HepG2 (cell line): ENCODE data around the gene CXCL6. TPM values are rescaled to one million over a fixed set of nuclear protein-coding genes. Genes with fewer than 3 reads are reported as not detected.

Experiments used
- ATAC-seq: fragments of 200-7000 bp; cut with Tn5 transposase; 3 replicates; pipeline ENCODE4 v1.9.1; 2020; ENCODE audit warnings: mild to moderate bottlenecking, moderate library complexity
- BruUV-seq: library from RNA; stranded (reverse); fragments of 400-500 nt; replicated peaks from 2 replicates; lab custom pipeline; 2021; lab: Mats Ljungman, UMichigan
- CTCF ChIA-PET: fragments of 300-600 bp; formaldehyde crosslinking; extraction: SDS; loops from one replicate; lab custom pipeline; 2021; ENCODE audit warnings: low total read pairs, inconsistent platforms, low intra/inter-chr PET ratio; lab: Yijun Ruan, JAX
- POLR2A ChIA-PET: fragments of 350-600 bp; sonication (Branson Sonifier 250); formaldehyde crosslinking; loops from one replicate; lab custom pipeline; 2020; ENCODE audit warnings: antibody characterized with exemption, inconsistent platforms; lab: Yijun Ruan, JAX
- DNase-seq: peaks from one replicate; pipeline ENCODE4 v3.0.0-alpha.2; 2015; ENCODE audit warnings: low spot score
- FAIRE-seq: peaks from 3 replicates; lab custom pipeline; 2011; peaks lifted over from hg19 to GRCh38; lab: Jason Lieb, UNC
- H2AFZ ChIP-seq: one replicate; pipeline ENCODE4 v1.6.1; 2011; ENCODE audit warnings: low read length, inconsistent platforms
- H3K27ac ChIP-seq: fragments of 300-600 bp; 3 replicates; pipeline ENCODE4 v1.8.0; 2011; ENCODE audit warnings: mixed run types, mild to moderate bottlenecking, mixed read lengths, low read length, inconsistent platforms; ENCODE audit not compliant: insufficient read depth; ENCODE audit errors: extremely low read length
- H3K27me3 ChIP-seq, 2 experiments: fragments of 200-600 bp in 1 of 2; 2 replicates in 1 of 2; 3 replicates in 1 of 2; pipeline versions ENCODE4 v1.6.0 to v1.8.0; 2011; ENCODE audit warnings: low read length in 2 of 2, mild to moderate bottlenecking in 2 of 2, moderate library complexity in 2 of 2, inconsistent platforms in 1 of 2; ENCODE audit not compliant: insufficient read depth in 2 of 2, control insufficient read depth in 1 of 2
- H3K36me3 ChIP-seq, 2 experiments: fragments of 200-600 bp in 1 of 2; replicated peaks in 1 of 2; 2 replicates in 1 of 2; 3 replicates in 1 of 2; pipeline versions ENCODE4 v1.5.1 to v1.8.0; 2011; ENCODE audit warnings: low read length in 2 of 2, inconsistent platforms in 1 of 2; ENCODE audit not compliant: insufficient read depth in 2 of 2, control insufficient read depth in 1 of 2
- H3K4me1 ChIP-seq: 2 replicates; pipeline ENCODE4 v1.5.1; 2012; ENCODE audit warnings: low read length, inconsistent platforms; ENCODE audit not compliant: insufficient read depth
- H3K4me2 ChIP-seq: 2 replicates; pipeline ENCODE4 v1.6.0; 2011; ENCODE audit warnings: low read depth, low read length, inconsistent platforms
- H3K4me3 ChIP-seq, 3 experiments: fragments of 200-600 bp in 1 of 3; sonication (generic), shearing (Covaris generic) in 1 of 3; replicated peaks in 1 of 3; 2 replicates each; pipeline ENCODE4 v1.5.1; 2011 to 2016; ENCODE audit warnings: low read length in 3 of 3, inconsistent platforms in 2 of 3, low read depth in 2 of 3, mild to moderate bottlenecking in 2 of 3, control low read depth in 1 of 3, mixed read lengths in 1 of 3; ENCODE audit not compliant: insufficient read depth in 1 of 3
- H3K79me2 ChIP-seq: one replicate; pipeline ENCODE4 v1.6.1; 2011; ENCODE audit warnings: low read length, inconsistent platforms; ENCODE audit not compliant: insufficient read depth
- H3K9ac ChIP-seq: 2 replicates; pipeline ENCODE4 v1.6.0; 2011; ENCODE audit warnings: mild to moderate bottlenecking, low read depth, low read length, inconsistent platforms; ENCODE audit not compliant: insufficient read depth
- H3K9me3 ChIP-seq: 2 replicates; pipeline ENCODE4 v1.5.1; 2012; ENCODE audit warnings: mild to moderate bottlenecking, low read length
- H4K20me1 ChIP-seq: 2 replicates; pipeline ENCODE4 v1.6.0; 2011; ENCODE audit warnings: inconsistent platforms, mild to moderate bottlenecking, low read length, moderate library complexity; ENCODE audit not compliant: insufficient read depth
- ARHGAP35 ChIP-seq: sonication (generic); formaldehyde crosslinking; IDR thresholded peaks from 2 replicates; pipeline ENCODE4 v1.9.0; 2022; ENCODE audit warnings: mild to moderate bottlenecking, inconsistent platforms, moderate library complexity, missing genetic modification reagents, borderline replicate concordance
- CHD4 ChIP-seq: fragments of 200-600 bp; sonication (generic); IDR thresholded peaks from 2 replicates; pipeline ENCODE4 v1.7.0; 2017; ENCODE audit warnings: mild to moderate bottlenecking, low read length, borderline replicate concordance
- CTCF ChIP-seq: sonication (generic); formaldehyde crosslinking; IDR thresholded peaks from 2 replicates; pipeline ENCODE4 v1.5.0; 2020; ENCODE audit warnings: mild to moderate bottlenecking, missing genetic modification reagents, moderate library complexity
- GLI4 ChIP-seq: sonication (generic); formaldehyde crosslinking; IDR thresholded peaks from 2 replicates; pipeline ENCODE4 v1.5.1; 2020; ENCODE audit warnings: missing genetic modification reagents, mild to moderate bottlenecking, moderate library complexity, borderline replicate concordance
- POLR2G ChIP-seq: fragments of 200-400 bp; formaldehyde crosslinking; IDR thresholded peaks from 2 replicates; pipeline ENCODE4 v1.6.1; 2018; ENCODE audit warnings: mild to moderate bottlenecking, low read depth, low read length, moderate library complexity
- REXO4 ChIP-seq: sonication (generic); formaldehyde crosslinking; IDR thresholded peaks from 2 replicates; pipeline ENCODE4 v1.8.0; 2022; ENCODE audit warnings: missing genetic modification reagents, mild to moderate bottlenecking, borderline replicate concordance
- STAG1 ChIP-seq: sonication (generic); formaldehyde crosslinking; IDR thresholded peaks from 2 replicates; pipeline ENCODE4 v1.4.0; 2020; ENCODE audit warnings: missing genetic modification reagents
- ZKSCAN1 ChIP-seq: fragments of 150-350 bp; IDR thresholded peaks from 2 replicates; pipeline ENCODE4 v1.6.1; 2014; ENCODE audit warnings: low read length
- ZNF75D ChIP-seq: sonication (generic); formaldehyde crosslinking; IDR thresholded peaks from 2 replicates; pipeline ENCODE4 v1.8.1; 2023; ENCODE audit warnings: missing genetic modification reagents, mild to moderate bottlenecking, borderline replicate concordance
- WGBS: methylation state at CpG from one replicate; pipeline ENCODE4 v1.1.6; 2017; ENCODE audit warnings: low lambda C conversion rate; 5-methylcytosine and 5-hydroxymethylcytosine counted together
- in situ Hi-C: cut with HindIII; loops from 2 replicates; pipeline ENCODE4 v1.10.0; 2017; ENCODE audit warnings: low pct_unique_long_range_greater_than_20kb; ENCODE audit not compliant: extremely low pct_ligation_motif_present
- intact Hi-C: fragments of 100-400 bp; cut with micrococcal nuclease; formaldehyde crosslinking; loops from one replicate; pipeline ENCODE4 v1.10.0; 2022; ENCODE audit not compliant: unreplicated experiment
- polyA plus RNA-seq, 8 experiments: library from polyadenylated mRNA; depleted of rRNA in 3 of 8; stranded (reverse) in 7 of 8; unstranded in 1 of 8; fragments of >200 nt; fragmentation: Illumina TruSeq in 4 of 8; extraction: Trizol in 4 of 8; gene quantifications; 2 replicates each; pipeline versions ENCODE4 v1.2.1 to v1.2.3, GENCODE V29; 2011 to 2016; ENCODE audit warnings: low read depth in 4 of 8, missing spikeins in 1 of 8, mixed read lengths in 1 of 8; ENCODE audit not compliant: insufficient read depth in 1 of 8
- total RNA-seq, 5 experiments: library from RNA; depleted of rRNA; stranded (reverse); fragments of >200 nt; fragmentation: Illumina TruSeq; extraction: Trizol; gene quantifications; 2 replicates each; pipeline ENCODE4 v1.2.3, GENCODE V29; 2016; ENCODE audit warnings: low read depth in 1 of 5
- TF ChIP-seq, protein P1 (sequence below): sonication (generic); formaldehyde crosslinking; IDR thresholded peaks from 2 replicates; pipeline ENCODE4 v1.8.1; 2023; ENCODE audit warnings: mild to moderate bottlenecking, moderate library complexity, missing genetic modification reagents

CXCL6 gene
- total and polyA plus RNA-seq, 2 of the 13 experiments (the other 11 are each of a cell fraction or from before 2014, with no cell fraction given) = not detected

DNA sequence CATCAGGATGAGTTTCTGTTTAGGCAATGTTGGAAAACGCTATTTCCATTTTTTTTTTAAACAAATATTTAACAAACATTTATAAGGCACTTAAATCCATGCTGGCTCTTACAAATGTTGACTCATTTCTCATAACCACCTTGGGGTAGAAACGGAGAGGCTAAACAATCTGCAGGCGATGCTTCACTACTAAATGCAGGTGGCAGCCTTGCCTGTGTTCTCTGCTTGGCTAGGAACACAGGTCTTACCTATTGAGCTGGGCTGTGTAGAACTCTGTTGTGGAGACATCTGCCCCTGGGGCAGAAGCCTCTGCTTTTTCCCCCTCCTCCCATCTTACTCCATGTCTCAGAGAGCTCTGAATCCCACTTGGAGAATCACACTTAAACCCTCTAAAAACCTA is 31.3 kb downstream of the CXCL6 start:
- Histone ChIP-seq H3K27ac (no peak overlapping the region), H3K36me3 (no peaks in the 10 kb centered on the region), H3K27me3 (peaks cover 0 to 19% of the 10 kb centered on the region in 2 experiments; a peak in 3 of 5 replicates), H3K79me2 (no peaks in the 10 kb centered on the region), H3K4me2 (no peak overlapping the region), H4K20me1 (no peaks in the 10 kb centered on the region), H2AFZ (no peak overlapping the region), H3K4me1 (peaks cover 8% of the 10 kb centered on the region; the same call in 1 of the 2 replicates), H3K9ac (no peak overlapping the region), H3K9me3 (no peaks in the 10 kb centered on the region), H3K4me3 (no peak overlapping the region)
- in situ Hi-C loops (no loop called here), intact Hi-C loops (no loop called here)
- BruUV-seq = no TSS peak
- TF ChIP-seq STAG1 (CRISPR knock-in tag) = peak; percentile 14; the same call in 1 of the 2 replicates
- TF ChIP-seq POLR2G = no peak
- TF ChIP-seq CTCF (CRISPR knock-in tag) = 0 out of 2 replicates have a peak, but pooled peaks have one; percentile 9
- no peak for FAIRE-seq
- ChIA-PET CTCF (no interaction called here), POLR2A (no interaction called here)
- no peak for ATAC-seq
- 11% methylated on average over 3 of the region's 3 CpGs for WGBS
- DNase-seq = no peak

DNA sequence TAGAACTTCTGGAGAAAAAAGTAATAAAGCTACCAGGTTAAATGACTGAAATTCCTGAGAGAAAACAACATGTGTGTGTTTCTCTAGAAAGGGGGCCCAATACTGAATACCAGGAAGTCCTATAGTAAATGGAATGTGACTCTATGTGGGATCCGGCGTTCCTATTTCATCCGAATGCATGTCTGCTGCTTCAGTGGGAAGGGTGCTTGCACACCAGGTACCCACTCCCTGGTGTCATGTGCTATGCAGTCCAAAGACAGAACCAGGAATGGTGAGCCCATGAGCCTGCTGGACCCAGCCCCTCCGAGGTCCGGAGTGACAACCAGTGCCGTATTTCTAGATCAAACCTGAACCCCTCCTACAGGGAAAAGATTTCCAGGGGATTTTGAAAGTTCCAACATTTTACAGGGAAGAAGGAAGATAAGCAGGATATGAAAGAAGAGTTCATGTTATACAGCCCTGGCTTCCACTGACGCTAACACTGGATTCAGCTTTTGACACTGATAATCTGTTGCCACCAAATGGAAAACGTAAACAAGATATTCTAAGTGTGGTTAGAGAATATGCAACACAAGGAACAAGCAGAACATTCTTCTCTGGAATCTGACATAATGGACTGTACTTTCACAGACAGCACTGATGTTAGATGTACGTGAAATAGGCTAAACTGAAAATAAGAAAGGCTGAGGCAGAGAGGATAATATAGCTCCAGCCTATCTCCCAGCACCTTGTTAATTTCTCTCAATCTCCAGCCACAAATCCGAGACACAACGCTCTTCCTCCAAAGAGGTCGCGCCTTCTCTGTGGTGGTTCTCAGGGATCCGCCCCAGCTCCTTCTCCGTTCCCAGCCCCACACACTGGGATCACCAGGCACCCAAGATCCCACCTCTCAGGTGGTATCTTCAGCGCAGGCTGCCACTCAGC is 32.0 kb downstream of the CXCL6 start:
- DNase-seq (no peak), ATAC-seq (peak; percentile 37), FAIRE-seq (no peak)
- Histone ChIP-seq H3K4me3 (peak overlapping the region in 1 of 3 experiments; percentile 40; a peak in 1 of 6 replicates), H3K9ac (no peak overlapping the region), H3K4me2 (peak overlapping the region; percentile 33), H3K27ac (no peak overlapping the region), H3K27me3 (peaks cover 0 to 19% of the 10 kb centered on the region in 2 experiments; a peak in 3 of 5 replicates), H4K20me1 (no peaks in the 10 kb centered on the region), H3K4me1 (peaks cover 8% of the 10 kb centered on the region; the same call in 1 of the 2 replicates), H2AFZ (no peak overlapping the region), H3K9me3 (no peaks in the 10 kb centered on the region), H3K36me3 (no peaks in the 10 kb centered on the region), H3K79me2 (no peaks in the 10 kb centered on the region)
- CTCF ChIA-PET = no interaction called here
- BruUV-seq = no TSS peak
- intact Hi-C loops (no loop called here), in situ Hi-C loops (no loop called here)
- TF ChIP-seq REXO4 (CRISPR knock-in tag) (no peak), ZKSCAN1 (no peak), ARHGAP35 (CRISPR knock-in tag) (no peak), CHD4 (no peak), ZNF75D (CRISPR knock-in tag) (no peak), GLI4 (CRISPR knock-in tag) (no peak)
- TF ChIP-seq, protein P1, sequence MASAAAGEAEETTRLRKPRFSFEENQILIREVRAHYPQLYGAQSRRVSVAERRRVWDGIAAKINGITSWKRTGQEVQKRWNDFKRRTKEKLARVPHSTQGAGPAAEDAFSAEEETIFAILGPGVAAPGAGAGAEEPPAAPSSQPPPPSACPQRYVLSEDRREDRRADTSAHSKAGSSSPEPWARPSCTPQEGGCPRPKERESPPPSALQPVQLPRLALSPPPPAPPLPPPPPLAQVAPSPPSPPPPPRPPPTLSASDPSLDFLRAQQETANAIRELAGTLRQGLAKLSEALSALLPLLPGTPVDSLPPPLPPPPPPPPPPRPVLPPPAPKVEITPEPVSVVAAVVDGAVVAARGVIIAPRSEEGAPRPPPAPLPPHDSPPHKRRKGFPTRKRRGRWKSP (CRISPR knock-in tag) = no peak
- POLR2A ChIA-PET = no interaction called here
- WGBS = 39% methylated on average over 15 of the region's 16 CpGs
